HepG2 (cell line): ENCODE results near the gene SYT8. TPM values are rescaled to one million over a fixed set of nuclear protein-coding genes. Genes with fewer than 3 reads are reported as not detected.

Experiments
- AGO1 ChIP-seq: fragments of 200-400 bp; formaldehyde crosslinking; IDR thresholded peaks from 2 replicates; pipeline ENCODE4 v1.6.1; 2017; ENCODE audit warnings: mild to moderate bottlenecking, low read depth, low read length, moderate library complexity; ENCODE audit not compliant: poor library complexity, severe bottlenecking
- HNRNPL ChIP-seq: fragments of 200-400 bp; formaldehyde crosslinking; IDR thresholded peaks from 2 replicates; pipeline ENCODE4 v1.6.1; 2017; ENCODE audit warnings: mild to moderate bottlenecking, low read depth, low read length
- MIER3 ChIP-seq: IDR thresholded peaks from 2 replicates; pipeline ENCODE4 v1.6.1; 2016; ENCODE audit warnings: missing compliant biosample characterization, borderline replicate concordance
- MYC ChIP-seq: sonication (generic); formaldehyde crosslinking; IDR thresholded peaks from 2 replicates; pipeline ENCODE4 v1.9.0; 2021; ENCODE audit warnings: missing genetic modification reagents, borderline replicate concordance
- PHF20 ChIP-seq: sonication (generic); formaldehyde crosslinking; IDR thresholded peaks from 2 replicates; pipeline ENCODE4 v1.5.0; 2020; ENCODE audit warnings: mild to moderate bottlenecking, missing genetic modification reagents
- REXO4 ChIP-seq: sonication (generic); formaldehyde crosslinking; IDR thresholded peaks from 2 replicates; pipeline ENCODE4 v1.8.0; 2022; ENCODE audit warnings: missing genetic modification reagents, mild to moderate bottlenecking, borderline replicate concordance
- RORA ChIP-seq: sonication (generic); formaldehyde crosslinking; IDR thresholded peaks from 2 replicates; pipeline ENCODE4 v1.5.0; 2020; ENCODE audit warnings: mild to moderate bottlenecking, missing genetic modification reagents, moderate library complexity
- SALL2 ChIP-seq: sonication (generic); formaldehyde crosslinking; IDR thresholded peaks from 2 replicates; pipeline ENCODE4 v1.8.1; 2023; ENCODE audit warnings: mild to moderate bottlenecking, missing genetic modification reagents, inconsistent platforms
- SOX13 ChIP-seq, 3 experiments: fragments of 450-650 bp in 1 of 3; sonication (generic) in 1 of 3; formaldehyde crosslinking in 1 of 3; IDR thresholded peaks in 2 of 3; conservative IDR thresholded peaks in 1 of 3; 2 replicates each; pipeline versions ENCODE4 v1.5.0 to v1.6.1; 2016 to 2020; ENCODE audit warnings: antibody characterized with exemption in 1 of 3, mild to moderate bottlenecking in 1 of 3, missing compliant biosample characterization in 1 of 3, missing genetic modification reagents in 1 of 3, moderate library complexity in 1 of 3
- SOX6 ChIP-seq, 2 experiments: fragments of 450-650 bp in 1 of 2; sonication (generic) in 1 of 2; formaldehyde crosslinking in 1 of 2; IDR thresholded peaks; 2 replicates each; pipeline versions ENCODE4 v1.4.0 to v1.6.1; 2017 to 2020; ENCODE audit warnings: antibody characterized with exemption in 1 of 2, mild to moderate bottlenecking in 1 of 2, missing genetic modification reagents in 1 of 2
- TBX2 ChIP-seq: sonication (generic); formaldehyde crosslinking; IDR thresholded peaks from 2 replicates; pipeline ENCODE4 v1.5.0; 2020; ENCODE audit warnings: missing genetic modification reagents, mild to moderate bottlenecking, borderline replicate concordance
- ZFP36 ChIP-seq: fragments of 150-350 bp; IDR thresholded peaks from 2 replicates; pipeline ENCODE4 v1.6.1; 2018; ENCODE audit warnings: borderline replicate concordance, low read length, low read depth; ENCODE audit not compliant: partially characterized antibody
- ZMYM3 ChIP-seq: sonication (generic); formaldehyde crosslinking; IDR thresholded peaks from 2 replicates; pipeline ENCODE4 v1.5.1; 2020; ENCODE audit warnings: mild to moderate bottlenecking, missing genetic modification reagents
- ZNF503 ChIP-seq: sonication (generic); formaldehyde crosslinking; IDR thresholded peaks from 2 replicates; pipeline ENCODE4 v1.4.0; 2020; ENCODE audit warnings: missing genetic modification reagents
- ZNF589 ChIP-seq: sonication (generic); formaldehyde crosslinking; conservative IDR thresholded peaks from 2 replicates; pipeline ENCODE4 v1.8.0; 2022; ENCODE audit warnings: mild to moderate bottlenecking, moderate library complexity, missing genetic modification reagents
- ZNF670 ChIP-seq: sonication (generic); formaldehyde crosslinking; IDR thresholded peaks from 2 replicates; pipeline ENCODE4 v1.8.0; 2022; ENCODE audit warnings: mild to moderate bottlenecking, missing genetic modification reagents, borderline replicate concordance
- ZNF746 ChIP-seq: sonication (generic); formaldehyde crosslinking; IDR thresholded peaks from 2 replicates; pipeline ENCODE4 v1.8.0; 2022; ENCODE audit warnings: mild to moderate bottlenecking, missing genetic modification reagents
- ZNF749 ChIP-seq: sonication (generic); formaldehyde crosslinking; IDR thresholded peaks from 2 replicates; pipeline ENCODE4 v1.8.0; 2022; ENCODE audit warnings: mild to moderate bottlenecking, missing genetic modification reagents, moderate library complexity, borderline replicate concordance
- ZNF788 ChIP-seq: sonication (generic); formaldehyde crosslinking; IDR thresholded peaks from 2 replicates; pipeline ENCODE4 v1.5.0; 2020; ENCODE audit warnings: mild to moderate bottlenecking, missing genetic modification reagents, borderline replicate concordance
- ZNF839 ChIP-seq: sonication (generic); formaldehyde crosslinking; IDR thresholded peaks from 2 replicates; pipeline ENCODE4 v1.4.0; 2020; ENCODE audit warnings: missing genetic modification reagents, mild to moderate bottlenecking, borderline replicate concordance
- ZSCAN25 ChIP-seq: sonication (generic); formaldehyde crosslinking; IDR thresholded peaks from 2 replicates; pipeline ENCODE4 v1.8.0; 2022; ENCODE audit warnings: mild to moderate bottlenecking, missing genetic modification reagents
- polyA plus RNA-seq, 8 experiments: library from polyadenylated mRNA; depleted of rRNA in 3 of 8; stranded (reverse) in 7 of 8; unstranded in 1 of 8; fragments of >200 nt; fragmentation: Illumina TruSeq in 4 of 8; extraction: Trizol in 4 of 8; gene quantifications; 2 replicates each; pipeline versions ENCODE4 v1.2.1 to v1.2.3, GENCODE V29; 2011 to 2016; ENCODE audit warnings: low read depth in 4 of 8, missing spikeins in 1 of 8, mixed read lengths in 1 of 8; ENCODE audit not compliant: insufficient read depth in 1 of 8
- total RNA-seq, 5 experiments: library from RNA; depleted of rRNA; stranded (reverse); fragments of >200 nt; fragmentation: Illumina TruSeq; extraction: Trizol; gene quantifications; 2 replicates each; pipeline ENCODE4 v1.2.3, GENCODE V29; 2016; ENCODE audit warnings: low read depth in 1 of 5
- TF ChIP-seq, protein P1 (sequence below): sonication (generic); formaldehyde crosslinking; IDR thresholded peaks from 2 replicates; pipeline ENCODE4 v1.8.0; 2023; ENCODE audit warnings: mild to moderate bottlenecking, missing genetic modification reagents
- TF ChIP-seq, protein P2 (sequence below): sonication (generic); formaldehyde crosslinking; IDR thresholded peaks from 2 replicates; pipeline ENCODE4 v1.4.0; 2020; ENCODE audit warnings: missing genetic modification reagents

Gene SYT8
- total and polyA plus RNA-seq, 2 of the 13 experiments (the other 11 are each of a cell fraction or from before 2014, with no cell fraction given) = 0.60 to 2.3 TPM

- TF ChIP-seq ZNF503 (CRISPR knock-in tag) = no peak
- peak; percentile 96 for TF ChIP-seq ZSCAN25 (CRISPR knock-in tag)
- TF ChIP-seq, protein P1, sequence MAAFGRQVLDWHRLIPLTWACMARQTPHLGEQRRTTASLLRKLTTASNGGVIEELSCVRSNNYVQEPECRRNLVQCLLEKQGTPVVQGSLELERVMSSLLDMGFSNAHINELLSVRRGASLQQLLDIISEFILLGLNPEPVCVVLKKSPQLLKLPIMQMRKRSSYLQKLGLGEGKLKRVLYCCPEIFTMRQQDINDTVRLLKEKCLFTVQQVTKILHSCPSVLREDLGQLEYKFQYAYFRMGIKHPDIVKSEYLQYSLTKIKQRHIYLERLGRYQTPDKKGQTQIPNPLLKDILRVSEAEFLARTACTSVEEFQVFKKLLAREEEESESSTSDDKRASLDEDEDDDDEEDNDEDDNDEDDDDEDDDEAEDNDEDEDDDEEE (CRISPR knock-in tag) = no peak
- TF ChIP-seq ZFP36 = no peak
- no peak for TF ChIP-seq ZNF749
- 0 out of 2 replicates have a peak, but pooled peaks have one; percentile 22 for TF ChIP-seq ZNF788
- no peak for TF ChIP-seq SOX6 (IDR thresholded peaks at IDR 0.05)
- TF ChIP-seq SOX6 (CRISPR knock-in tag; IDR thresholded peaks at IDR 0.05) = no peak
- TF ChIP-seq ZNF589 (CRISPR knock-in tag) = no peak
- no peak for TF ChIP-seq SOX13 (IDR thresholded peaks at IDR 0.05)
- TF ChIP-seq SOX13 (CRISPR knock-in tag; conservative IDR thresholded peaks at IDR 0.05 in 1 of 2, IDR thresholded peaks at IDR 0.05 in 1 of 2) = no peak
- no peak for TF ChIP-seq REXO4
- TF ChIP-seq ZMYM3 (CRISPR knock-in tag) = no peak
- TF ChIP-seq HNRNPL = 0 out of 2 replicates have a peak, but pooled peaks have one; percentile 25
- TF ChIP-seq AGO1 = no peak
- TF ChIP-seq, protein P2, sequence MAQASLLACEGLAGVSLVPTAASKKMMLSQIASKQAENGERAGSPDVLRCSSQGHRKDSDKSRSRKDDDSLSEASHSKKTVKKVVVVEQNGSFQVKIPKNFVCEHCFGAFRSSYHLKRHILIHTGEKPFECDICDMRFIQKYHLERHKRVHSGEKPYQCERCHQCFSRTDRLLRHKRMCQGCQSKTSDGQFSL (CRISPR knock-in tag) = 0 out of 2 replicates have a peak, but pooled peaks have one; percentile 24
- TF ChIP-seq MYC (CRISPR knock-in tag) = 0 out of 2 replicates have a peak, but pooled peaks have one; percentile 9
- no peak for TF ChIP-seq MIER3
- no peak for TF ChIP-seq ZNF670 (CRISPR knock-in tag)
- 0 out of 2 replicates have a peak, but pooled peaks have one; percentile 30 for TF ChIP-seq ZNF839
- TF ChIP-seq RORA (CRISPR knock-in tag) = no peak
- no peak for TF ChIP-seq SALL2 (CRISPR knock-in tag)
- no peak for TF ChIP-seq ZNF746 (CRISPR knock-in tag)
- 0 out of 2 replicates have a peak, but pooled peaks have one; percentile 13 for TF ChIP-seq TBX2 (CRISPR knock-in tag)
- no peak for TF ChIP-seq PHF20 (CRISPR knock-in tag)
Measured at GRCh38 chr11:1882265-1883238, 47.8 kb downstream of the SYT8 start (continued).
